HepG2 (cell line): ENCODE measurements around the gene SYDE2. TPM values are rescaled to one million over a fixed set of nuclear protein-coding genes. Genes with fewer than 3 reads are reported as not detected.

ENCODE experiments used
- ATAC-seq: fragments of 200-7000 bp; cut with Tn5 transposase; 3 replicates; pipeline ENCODE4 v1.9.1; 2020; ENCODE audit warnings: mild to moderate bottlenecking, moderate library complexity
- BruUV-seq: library from RNA; stranded (reverse); fragments of 400-500 nt; replicated peaks from 2 replicates; lab custom pipeline; 2021; lab: Mats Ljungman, UMichigan
- CTCF ChIA-PET: fragments of 300-600 bp; formaldehyde crosslinking; extraction: SDS; loops from one replicate; lab custom pipeline; 2021; ENCODE audit warnings: low total read pairs, inconsistent platforms, low intra/inter-chr PET ratio; lab: Yijun Ruan, JAX
- POLR2A ChIA-PET: fragments of 350-600 bp; sonication (Branson Sonifier 250); formaldehyde crosslinking; loops from one replicate; lab custom pipeline; 2020; ENCODE audit warnings: antibody characterized with exemption, inconsistent platforms; lab: Yijun Ruan, JAX
- DNase-seq: peaks from one replicate; pipeline ENCODE4 v3.0.0-alpha.2; 2015; ENCODE audit warnings: low spot score
- FAIRE-seq: peaks from 3 replicates; lab custom pipeline; 2011; peaks lifted over from hg19 to GRCh38; lab: Jason Lieb, UNC
- H2AFZ ChIP-seq: one replicate; pipeline ENCODE4 v1.6.1; 2011; ENCODE audit warnings: low read length, inconsistent platforms
- H3K27ac ChIP-seq: fragments of 300-600 bp; 3 replicates; pipeline ENCODE4 v1.8.0; 2011; ENCODE audit warnings: mixed run types, mild to moderate bottlenecking, mixed read lengths, low read length, inconsistent platforms; ENCODE audit not compliant: insufficient read depth; ENCODE audit errors: extremely low read length
- H3K27me3 ChIP-seq, 2 experiments: fragments of 200-600 bp in 1 of 2; 2 replicates in 1 of 2; 3 replicates in 1 of 2; pipeline versions ENCODE4 v1.6.0 to v1.8.0; 2011; ENCODE audit warnings: low read length in 2 of 2, mild to moderate bottlenecking in 2 of 2, moderate library complexity in 2 of 2, inconsistent platforms in 1 of 2; ENCODE audit not compliant: insufficient read depth in 2 of 2, control insufficient read depth in 1 of 2
- H3K36me3 ChIP-seq, 2 experiments: fragments of 200-600 bp in 1 of 2; replicated peaks in 1 of 2; 2 replicates in 1 of 2; 3 replicates in 1 of 2; pipeline versions ENCODE4 v1.5.1 to v1.8.0; 2011; ENCODE audit warnings: low read length in 2 of 2, inconsistent platforms in 1 of 2; ENCODE audit not compliant: insufficient read depth in 2 of 2, control insufficient read depth in 1 of 2
- H3K4me1 ChIP-seq: 2 replicates; pipeline ENCODE4 v1.5.1; 2012; ENCODE audit warnings: low read length, inconsistent platforms; ENCODE audit not compliant: insufficient read depth
- H3K4me2 ChIP-seq: 2 replicates; pipeline ENCODE4 v1.6.0; 2011; ENCODE audit warnings: low read depth, low read length, inconsistent platforms
- H3K4me3 ChIP-seq, 3 experiments: fragments of 200-600 bp in 1 of 3; sonication (generic), shearing (Covaris generic) in 1 of 3; replicated peaks in 1 of 3; 2 replicates each; pipeline ENCODE4 v1.5.1; 2011 to 2016; ENCODE audit warnings: low read length in 3 of 3, inconsistent platforms in 2 of 3, low read depth in 2 of 3, mild to moderate bottlenecking in 2 of 3, control low read depth in 1 of 3, mixed read lengths in 1 of 3; ENCODE audit not compliant: insufficient read depth in 1 of 3
- H3K79me2 ChIP-seq: one replicate; pipeline ENCODE4 v1.6.1; 2011; ENCODE audit warnings: low read length, inconsistent platforms; ENCODE audit not compliant: insufficient read depth
- H3K9ac ChIP-seq: 2 replicates; pipeline ENCODE4 v1.6.0; 2011; ENCODE audit warnings: mild to moderate bottlenecking, low read depth, low read length, inconsistent platforms; ENCODE audit not compliant: insufficient read depth
- H3K9me3 ChIP-seq: 2 replicates; pipeline ENCODE4 v1.5.1; 2012; ENCODE audit warnings: mild to moderate bottlenecking, low read length
- H4K20me1 ChIP-seq: 2 replicates; pipeline ENCODE4 v1.6.0; 2011; ENCODE audit warnings: inconsistent platforms, mild to moderate bottlenecking, low read length, moderate library complexity; ENCODE audit not compliant: insufficient read depth
- CHD2 ChIP-seq: IDR thresholded peaks from 2 replicates; pipeline ENCODE4 v1.6.1; 2011; ENCODE audit warnings: low read depth, low read length, improper control_type of control experiment
- HNRNPUL1 ChIP-seq: fragments of 200-400 bp; formaldehyde crosslinking; IDR thresholded peaks from 2 replicates; pipeline ENCODE4 v1.6.1; 2017; ENCODE audit warnings: low read depth, mild to moderate bottlenecking, low read length, moderate library complexity
- IRF1 ChIP-seq: sonication (generic); formaldehyde crosslinking; IDR thresholded peaks from 2 replicates; pipeline ENCODE4 v1.4.0; 2020; ENCODE audit warnings: low read depth, mild to moderate bottlenecking, missing genetic modification reagents
- KIAA2018 ChIP-seq: sonication (generic); formaldehyde crosslinking; IDR thresholded peaks from 2 replicates; pipeline ENCODE4 v1.5.0; 2020; ENCODE audit warnings: mild to moderate bottlenecking, missing genetic modification reagents, borderline replicate concordance
- NFE2 ChIP-seq: sonication (generic); formaldehyde crosslinking; IDR thresholded peaks from 2 replicates; pipeline ENCODE4 v1.4.0; 2020; ENCODE audit warnings: missing genetic modification reagents
- NFE2L1 ChIP-seq: sonication (generic); formaldehyde crosslinking; IDR thresholded peaks from 2 replicates; pipeline ENCODE4 v1.4.0; 2020; ENCODE audit warnings: missing genetic modification reagents, mild to moderate bottlenecking, borderline replicate concordance
- SRSF9 ChIP-seq: fragments of 200-400 bp; formaldehyde crosslinking; IDR thresholded peaks from 2 replicates; pipeline ENCODE4 v1.6.1; 2018; ENCODE audit warnings: borderline replicate concordance, mild to moderate bottlenecking, low read depth, low read length; ENCODE audit not compliant: insufficient read depth, poor library complexity, severe bottlenecking
- TFAP4 ChIP-seq: sonication (generic); IDR thresholded peaks from 2 replicates; pipeline ENCODE4 v1.6.1; 2016; ENCODE audit warnings: low read depth, borderline replicate concordance
- TOE1 ChIP-seq: sonication (generic); formaldehyde crosslinking; IDR thresholded peaks from 2 replicates; pipeline ENCODE4 v1.4.0; 2020; ENCODE audit warnings: mild to moderate bottlenecking, missing genetic modification reagents
- ZNF18 ChIP-seq: sonication (generic); formaldehyde crosslinking; IDR thresholded peaks from 2 replicates; pipeline ENCODE4 v1.8.0; 2022; ENCODE audit warnings: mild to moderate bottlenecking, missing genetic modification reagents; ENCODE audit not compliant: insufficient replicate concordance
- ZNF224 ChIP-seq: sonication (generic); formaldehyde crosslinking; IDR thresholded peaks from 2 replicates; pipeline ENCODE4 v1.5.0; 2020; ENCODE audit warnings: mild to moderate bottlenecking, missing genetic modification reagents
- ZNF737 ChIP-seq: sonication (generic); formaldehyde crosslinking; IDR thresholded peaks from 2 replicates; pipeline ENCODE4 v1.5.0; 2020; ENCODE audit warnings: missing genetic modification reagents, mild to moderate bottlenecking, borderline replicate concordance
- ZNF776 ChIP-seq: sonication (generic); formaldehyde crosslinking; IDR thresholded peaks from 2 replicates; pipeline ENCODE4 v1.4.0; 2020; ENCODE audit warnings: mild to moderate bottlenecking, missing genetic modification reagents
- WGBS: methylation state at CpG from one replicate; pipeline ENCODE4 v1.1.6; 2017; ENCODE audit warnings: low lambda C conversion rate; 5-methylcytosine and 5-hydroxymethylcytosine counted together
- in situ Hi-C: cut with HindIII; loops from 2 replicates; pipeline ENCODE4 v1.10.0; 2017; ENCODE audit warnings: low pct_unique_long_range_greater_than_20kb; ENCODE audit not compliant: extremely low pct_ligation_motif_present
- intact Hi-C: fragments of 100-400 bp; cut with micrococcal nuclease; formaldehyde crosslinking; loops from one replicate; pipeline ENCODE4 v1.10.0; 2022; ENCODE audit not compliant: unreplicated experiment
- polyA plus RNA-seq, 8 experiments: library from polyadenylated mRNA; depleted of rRNA in 3 of 8; stranded (reverse) in 7 of 8; unstranded in 1 of 8; fragments of >200 nt; fragmentation: Illumina TruSeq in 4 of 8; extraction: Trizol in 4 of 8; gene quantifications; 2 replicates each; pipeline versions ENCODE4 v1.2.1 to v1.2.3, GENCODE V29; 2011 to 2016; ENCODE audit warnings: low read depth in 4 of 8, missing spikeins in 1 of 8, mixed read lengths in 1 of 8; ENCODE audit not compliant: insufficient read depth in 1 of 8
- total RNA-seq, 5 experiments: library from RNA; depleted of rRNA; stranded (reverse); fragments of >200 nt; fragmentation: Illumina TruSeq; extraction: Trizol; gene quantifications; 2 replicates each; pipeline ENCODE4 v1.2.3, GENCODE V29; 2016; ENCODE audit warnings: low read depth in 1 of 5

SYDE2 gene
- total and polyA plus RNA-seq, 2 of the 13 experiments (the other 11 are each of a cell fraction or from before 2014, with no cell fraction given), result 1.8 to 5.3 TPM

GRCh38 chr1:85142753-85143152 is 58.1 kb downstream of the SYDE2 start:
- Histone ChIP-seq H3K4me1 (peaks cover 15% of the 10 kb centered on the region), H3K9me3 (no peaks in the 10 kb centered on the region), H2AFZ (no peak overlapping the region), H3K79me2 (no peaks in the 10 kb centered on the region), H3K9ac (no peak overlapping the region), H3K27me3 (no peaks in the 10 kb centered on the region; a peak in 1 of 5 replicates), H3K4me2 (no peak overlapping the region), H4K20me1 (no peaks in the 10 kb centered on the region), H3K27ac (no peak overlapping the region), H3K4me3 (no peak overlapping the region), H3K36me3 (no peaks in the 10 kb centered on the region)
- ChIA-PET CTCF (no interaction called here), POLR2A (no interaction called here)
- BruUV-seq, result no TSS peak
- in situ Hi-C loops, result no loop called here
- no peak for FAIRE-seq
- WGBS, result 60% methylated on average over 2 of the region's 5 CpGs
- no peak for DNase-seq
- intact Hi-C loops, result no loop called here
- ATAC-seq, result no peak
- TF ChIP-seq KIAA2018 (CRISPR knock-in tag) (no peak), TFAP4 (no peak), ZNF18 (CRISPR knock-in tag) (no peak), CHD2 (no peak), HNRNPUL1 (no peak), NFE2L1 (no peak), ZNF737 (CRISPR knock-in tag) (no peak), SRSF9 (no peak), ZNF224 (CRISPR knock-in tag) (no peak), TOE1 (CRISPR knock-in tag) (no peak), IRF1 (CRISPR knock-in tag) (no peak), ZNF776 (CRISPR knock-in tag) (no peak), NFE2 (CRISPR knock-in tag) (no peak)
